ENCODE data around the gene CADM4. TPM values are rescaled to one million over a fixed set of nuclear protein-coding genes. Genes with fewer than 3 reads are reported as not detected.

CADM4 gene
- total RNA-seq, 4 donors from 2014 or later = 2.3 to 11.9 (median 3.4) TPM

DNA sequence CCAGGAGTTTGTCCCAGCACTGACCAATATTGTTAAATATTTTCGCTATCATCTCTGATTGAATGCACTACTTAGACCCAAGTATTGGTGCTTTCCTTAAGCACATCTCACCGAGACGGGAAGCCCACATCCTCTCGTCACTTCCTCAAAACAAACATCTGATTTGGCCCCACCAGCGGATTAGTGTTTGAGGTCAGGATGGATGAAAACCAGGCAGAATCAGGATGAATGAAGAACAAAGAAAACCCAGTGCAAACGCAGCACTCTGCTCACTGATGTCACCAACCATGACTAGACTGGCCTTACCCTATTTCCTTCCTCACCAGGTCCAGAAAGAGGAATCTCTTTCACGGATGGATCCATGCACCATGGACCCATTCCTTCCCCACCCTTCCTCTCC lies 24.4 kb upstream of the CADM4 start:
- intact Hi-C loops (cut with DNase I) = no loop called here
- H3K27ac ChIP-seq = no peak overlapping the region

DNA sequence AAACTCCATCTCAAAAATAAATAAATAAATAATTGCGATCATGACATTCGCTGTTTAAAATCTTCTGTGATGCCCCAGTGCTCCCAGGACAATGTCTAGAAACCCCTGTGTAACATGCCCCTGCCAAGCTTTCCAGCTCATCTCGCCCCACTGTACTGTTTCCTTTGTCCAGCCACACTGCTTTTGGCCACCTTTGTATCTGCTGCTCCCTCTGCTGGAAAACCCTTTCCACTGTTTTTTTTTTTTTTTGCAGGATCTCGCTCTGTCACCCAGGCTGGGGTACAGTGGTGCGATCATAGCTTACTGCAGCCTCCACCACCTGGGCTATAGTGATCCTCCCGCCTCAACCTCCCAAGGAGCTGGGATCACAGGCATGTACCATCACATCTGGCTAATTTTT lies 22.8 kb upstream of the CADM4 start:
- 90 to 93% methylated on average over 6 of the region's 6 CpGs for WGBS, 2 donors
- intact Hi-C loops (cut with DNase I) = no loop called here
- Histone ChIP-seq H3K4me1 (peaks cover 2 to 3% of the 10 kb centered on the region in 2 donors), H3K27ac (no peak overlapping the region), H3K9me3 (no peaks in the 10 kb centered on the region), H3K36me3 (no peaks in the 10 kb centered on the region), H3K27me3 (no peaks in the 10 kb centered on the region), H3K4me3 (replicated peaks in 1 of 3) (no peak overlapping the region)
- no peak for TF ChIP-seq POLR2A (IDR thresholded peaks at IDR 0.05)
- TF ChIP-seq CTCF (IDR thresholded peaks at IDR 0.05) = no peak
- no peak for DNase-seq

More for the DNA sequence above, 24.4 kb upstream of the CADM4 start:
- Histone ChIP-seq H3K9me3 (no peaks in the 10 kb centered on the region), H3K27me3 (no peaks in the 10 kb centered on the region), H3K36me3 (no peaks in the 10 kb centered on the region), H3K4me3 (replicated peaks in 1 of 3) (no peak overlapping the region), H3K4me1 (peaks cover 8 to 10% of the 10 kb centered on the region in 2 donors)
- no peak for DNase-seq
- WGBS, 2 donors = 73 to 75% methylated on average over 7 of the region's 7 CpGs
- TF ChIP-seq POLR2A (IDR thresholded peaks at IDR 0.05) (no peak), CTCF (IDR thresholded peaks at IDR 0.05) (no peak)

DNA sequence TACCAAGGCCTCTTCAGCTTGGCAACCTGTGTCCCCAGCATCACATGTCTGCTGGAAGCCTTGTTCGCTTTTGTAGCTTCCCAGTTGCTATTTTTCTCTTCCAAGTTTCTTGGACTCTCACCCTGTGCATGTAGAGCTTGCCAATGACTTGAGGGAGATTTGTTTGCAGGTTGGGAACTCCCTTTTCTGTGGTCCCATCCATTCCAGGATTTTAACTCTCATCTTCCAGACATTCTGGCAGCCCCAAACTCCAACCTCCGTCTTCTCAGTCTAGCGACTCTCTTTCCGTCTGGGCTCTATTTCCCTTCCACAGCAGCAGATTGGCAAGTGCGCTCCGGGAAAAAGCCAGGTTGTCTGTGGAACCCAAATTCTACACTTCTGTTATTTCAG lies 21.3 kb upstream of the CADM4 start:
- Histone ChIP-seq H3K4me3 (replicated peaks in 1 of 3) (no peak overlapping the region), H3K9me3 (no peaks in the 10 kb centered on the region), H3K36me3 (no peaks in the 10 kb centered on the region), H3K27ac (no peak overlapping the region), H3K4me1 (no peaks in the 10 kb centered on the region), H3K27me3 (no peaks in the 10 kb centered on the region)
- intact Hi-C loops (cut with DNase I) = no loop called here
- DNase-seq = no peak
- WGBS, 2 donors = 90 to 94% methylated on average over 6 of the region's 6 CpGs
- TF ChIP-seq CTCF (IDR thresholded peaks at IDR 0.05) (no peak), POLR2A (IDR thresholded peaks at IDR 0.05) (no peak)

- intact Hi-C loops (cut with DNase I) = no loop called here
- no peak for TF ChIP-seq CTCF (IDR thresholded peaks at IDR 0.05)
- Histone ChIP-seq H3K4me1 (no peaks in the 10 kb centered on the region), H3K9me3 (no peaks in the 10 kb centered on the region), H3K36me3 (no peaks in the 10 kb centered on the region), H3K27ac (no peak overlapping the region), H3K4me3 (replicated peaks in 1 of 3) (no peak overlapping the region), H3K27me3 (no peaks in the 10 kb centered on the region)
- DNase-seq = no peak
- WGBS, 2 donors = 83 to 90% methylated on average over 7 of the region's 7 CpGs
These were observed 20.8 kb upstream of the CADM4 start for GRCh38 chr19:43660301-43660970.

GRCh38 chr19:43658494-43658893 lies 18.8 kb upstream of the CADM4 start:
- H3K4me1 ChIP-seq = no peaks in the 10 kb centered on the region
- 92 to 95% methylated on average over 8 of the region's 8 CpGs for WGBS, 2 donors
- H3K36me3 ChIP-seq = peaks cover 0 to 4% of the 10 kb centered on the region in 2 donors
- no peaks in the 10 kb centered on the region for H3K9me3 ChIP-seq
- intact Hi-C loops (cut with DNase I) = loop anchor here (10.0 kb wide), 1 partner anchor 214 kb away; no protein-coding TSS in a partner anchor
- no peaks in the 10 kb centered on the region for H3K27me3 ChIP-seq
- H3K4me3 ChIP-seq (replicated peaks in 1 of 3) = no peak overlapping the region
- no peak overlapping the region for H3K27ac ChIP-seq
- no peak for DNase-seq
- no peak for TF ChIP-seq CTCF (IDR thresholded peaks at IDR 0.05)
- TF ChIP-seq POLR2A (IDR thresholded peaks at IDR 0.05) = no peak

All from thyroid gland (tissue), 4 donors.